Parathyroid adenoma (tissue), 2 donors: ENCODE data around the gene TEFM.
"Not testable (repeated sequence)": the region's sequence is repeated elsewhere in the genome, so short reads cannot be mapped to it uniquely, and the experiment has no call there.

Experiments
- H2AFZ ChIP-seq: fragments of 300-600 bp; sonication (generic); one replicate; pipeline ENCODE4 v1.7.0; 2017; ENCODE audit warnings: antibody characterized with exemption, mild to moderate bottlenecking
- H3K27ac ChIP-seq: fragments of 300-600 bp; sonication (generic); one replicate; pipeline ENCODE4 v1.7.0; 2017
- H3K27me3 ChIP-seq: fragments of 300-600 bp; sonication (generic); one replicate; pipeline ENCODE4 v1.7.0; 2017; ENCODE audit warnings: low read length; ENCODE audit not compliant: control insufficient read depth, insufficient read depth
- H3K36me3 ChIP-seq: fragments of 300-600 bp; sonication (generic); one replicate; pipeline ENCODE4 v1.7.0; 2017; ENCODE audit warnings: low read length; ENCODE audit not compliant: control insufficient read depth, insufficient read depth
- H3K4me1 ChIP-seq: fragments of 300-600 bp; sonication (generic); one replicate; pipeline ENCODE4 v1.7.0; 2017; ENCODE audit warnings: control low read depth
- H3K4me2 ChIP-seq: fragments of 300-600 bp; sonication (generic); one replicate; pipeline ENCODE4 v1.7.0; 2017; ENCODE audit warnings: low read length
- H3K4me3 ChIP-seq: fragments of 300-600 bp; sonication (generic); one replicate; pipeline ENCODE4 v1.7.0; 2017; ENCODE audit warnings: low read depth, low read length
- H3K79me2 ChIP-seq: fragments of 300-600 bp; sonication (generic); one replicate; pipeline ENCODE4 v1.7.0; 2017; ENCODE audit warnings: control low read depth
- H3K9ac ChIP-seq: fragments of 300-600 bp; sonication (generic); one replicate; pipeline ENCODE4 v1.7.0; 2017; ENCODE audit warnings: mild to moderate bottlenecking
- H3K9me3 ChIP-seq: fragments of 300-600 bp; sonication (generic); one replicate; pipeline ENCODE4 v1.7.0; 2017; ENCODE audit warnings: low read length; ENCODE audit not compliant: control insufficient read depth
- CTCF ChIP-seq: fragments of 300-600 bp; sonication (generic); IDR thresholded peaks from one replicate; pipeline ENCODE4 v1.7.0; 2017; ENCODE audit warnings: antibody characterized with exemption, mild to moderate bottlenecking
- donor health status: primary hyperparathyroidism.

Gene TEFM

GRCh38 chr17:30950189-30950588 is 44.2 kb upstream of the TEFM start:
- H3K36me3 ChIP-seq: no peaks in the 10 kb centered on the region
- peaks cover 4% of the 10 kb centered on the region for H3K4me1 ChIP-seq
- H3K27me3 ChIP-seq: no peaks in the 10 kb centered on the region
- H3K9ac ChIP-seq: no peak overlapping the region
- no peaks in the 10 kb centered on the region for H3K79me2 ChIP-seq
- no peak for TF ChIP-seq CTCF
- no peak overlapping the region for H3K4me3 ChIP-seq
- peak overlapping the region; percentile 40 for H2AFZ ChIP-seq
- no peaks in the 10 kb centered on the region for H3K9me3 ChIP-seq
- H3K4me2 ChIP-seq: no peak overlapping the region
- H3K27ac ChIP-seq: peak overlapping the region; percentile 39

GRCh38 chr17:30947796-30948195 is 41.8 kb upstream of the TEFM start:
- Histone ChIP-seq H3K4me1 (peaks cover 4% of the 10 kb centered on the region), H3K4me3 (no peak overlapping the region), H3K4me2 (no peak overlapping the region), H3K9ac (no peak overlapping the region), H3K27ac (no peak overlapping the region), H3K9me3 (no peaks in the 10 kb centered on the region), H3K79me2 (no peaks in the 10 kb centered on the region), H3K36me3 (no peaks in the 10 kb centered on the region), H2AFZ (no peak overlapping the region), H3K27me3 (no peaks in the 10 kb centered on the region)
- TF ChIP-seq CTCF: no peak

- Histone ChIP-seq H3K4me1 (no peaks in the 10 kb centered on the region), H3K27ac (no peak overlapping the region)
- no peak for TF ChIP-seq CTCF
Observed at GRCh38 chr17:30942308-30943079, 36.5 kb upstream of the TEFM start.

GRCh38 chr17:30939051-30939689 is 33.1 kb upstream of the TEFM start:
- no peaks in the 10 kb centered on the region for H3K79me2 ChIP-seq
- H3K9ac ChIP-seq: no peak overlapping the region
- H3K27me3 ChIP-seq: no peaks in the 10 kb centered on the region
- no peaks in the 10 kb centered on the region for H3K36me3 ChIP-seq
- no peaks in the 10 kb centered on the region for H3K4me1 ChIP-seq
- no peak overlapping the region for H2AFZ ChIP-seq
- TF ChIP-seq CTCF: no peak
- H3K4me2 ChIP-seq: no peak overlapping the region
- no peak overlapping the region for H3K4me3 ChIP-seq
- no peak overlapping the region for H3K27ac ChIP-seq
- no peaks in the 10 kb centered on the region for H3K9me3 ChIP-seq

More at GRCh38 chr17:30942308-30943079, 36.5 kb upstream of the TEFM start:
- no peaks in the 10 kb centered on the region for H3K36me3 ChIP-seq
- no peak overlapping the region for H3K4me2 ChIP-seq
- no peaks in the 10 kb centered on the region for H3K27me3 ChIP-seq
- no peak overlapping the region for H3K4me3 ChIP-seq
- no peaks in the 10 kb centered on the region for H3K79me2 ChIP-seq
- no peak overlapping the region for H2AFZ ChIP-seq
- no peak overlapping the region for H3K9ac ChIP-seq
- no peaks in the 10 kb centered on the region for H3K9me3 ChIP-seq

- no peaks in the 10 kb centered on the region for H3K27me3 ChIP-seq
- no peaks in the 10 kb centered on the region for H3K36me3 ChIP-seq
- no peaks in the 10 kb centered on the region for H3K9me3 ChIP-seq
- H3K27ac ChIP-seq: no peak overlapping the region
- H3K4me1 ChIP-seq: no peaks in the 10 kb centered on the region
- H3K4me2 ChIP-seq: no peak overlapping the region
- H3K9ac ChIP-seq: no peak overlapping the region
- no peak for TF ChIP-seq CTCF
- no peak overlapping the region for H3K4me3 ChIP-seq
- no peaks in the 10 kb centered on the region for H3K79me2 ChIP-seq
- no peak overlapping the region for H2AFZ ChIP-seq
Observed at GRCh38 chr17:30933966-30934365, 27.9 kb upstream of the TEFM start.

- H3K9ac ChIP-seq, H3K4me3 ChIP-seq, H3K79me2 ChIP-seq, H3K27me3 ChIP-seq, H3K4me2 ChIP-seq, H2AFZ ChIP-seq, H3K4me1 ChIP-seq, H3K36me3 ChIP-seq, H3K27ac ChIP-seq, H3K9me3 ChIP-seq: not testable (repeated sequence)
Observed at GRCh38 chr17:30931582-30931981, 25.5 kb upstream of the TEFM start.
